Nephron (organoid): ENCODE data around the gene TNS3.
A peak's percentile ranks its signal among the peaks of the same experiment; 100 is the strongest.

Experiments used
- H3K27ac Mint-ChIP-seq, 3 experiments: 2 replicates each; pipeline ENCODE4 v1.8.0; 2020; ENCODE audit warnings: mixed read lengths in 3 of 3, mild to moderate bottlenecking in 2 of 3, moderate library complexity in 1 of 3
- H3K27me3 Mint-ChIP-seq: 2 replicates; pipeline ENCODE4 v1.8.0; 2021; ENCODE audit warnings: low read depth, mild to moderate bottlenecking, moderate library complexity, mixed read lengths
- H3K36me3 Mint-ChIP-seq: 2 replicates; pipeline ENCODE4 v1.8.0; 2020; ENCODE audit warnings: low read depth, mixed read lengths
- H3K4me1 Mint-ChIP-seq: 2 replicates; pipeline ENCODE4 v1.8.0; 2020; ENCODE audit warnings: mixed read lengths
- H3K4me3 Mint-ChIP-seq, 3 experiments: 2 replicates each; pipeline ENCODE4 v1.8.0; 2020; ENCODE audit warnings: mild to moderate bottlenecking in 3 of 3, mixed read lengths in 3 of 3, moderate library complexity in 2 of 3
- H3K9me3 Mint-ChIP-seq: 2 replicates; pipeline ENCODE4 v1.8.0; 2020; ENCODE audit warnings: mixed read lengths
- TF ChIP-seq, protein P1 (sequence below), 3 experiments: fragments of 200-600 bp; sonication (generic); IDR thresholded peaks; one replicate each; pipeline ENCODE4 v1.5.0; 2021; ENCODE audit warnings: antibody characterized with exemption in 3 of 3; ENCODE audit not compliant: unreplicated experiment in 3 of 3

The TNS3 gene

GRCh38 chr7:47506382-47507339 lies 75.2 kb downstream of the TNS3 start:
- Mint-ChIP-seq H3K27ac (peak overlapping the region; percentile 96 to 99 (median 98)), H3K4me1 (peaks cover 79% of the 10 kb centered on the region), H3K27me3 (no peaks in the 10 kb centered on the region), H3K36me3 (peaks cover 25% of the 10 kb centered on the region), H3K4me3 (peak overlapping the region; percentile 48 to 54 (median 52)), H3K9me3 (no peaks in the 10 kb centered on the region)
- TF ChIP-seq, protein P1, sequence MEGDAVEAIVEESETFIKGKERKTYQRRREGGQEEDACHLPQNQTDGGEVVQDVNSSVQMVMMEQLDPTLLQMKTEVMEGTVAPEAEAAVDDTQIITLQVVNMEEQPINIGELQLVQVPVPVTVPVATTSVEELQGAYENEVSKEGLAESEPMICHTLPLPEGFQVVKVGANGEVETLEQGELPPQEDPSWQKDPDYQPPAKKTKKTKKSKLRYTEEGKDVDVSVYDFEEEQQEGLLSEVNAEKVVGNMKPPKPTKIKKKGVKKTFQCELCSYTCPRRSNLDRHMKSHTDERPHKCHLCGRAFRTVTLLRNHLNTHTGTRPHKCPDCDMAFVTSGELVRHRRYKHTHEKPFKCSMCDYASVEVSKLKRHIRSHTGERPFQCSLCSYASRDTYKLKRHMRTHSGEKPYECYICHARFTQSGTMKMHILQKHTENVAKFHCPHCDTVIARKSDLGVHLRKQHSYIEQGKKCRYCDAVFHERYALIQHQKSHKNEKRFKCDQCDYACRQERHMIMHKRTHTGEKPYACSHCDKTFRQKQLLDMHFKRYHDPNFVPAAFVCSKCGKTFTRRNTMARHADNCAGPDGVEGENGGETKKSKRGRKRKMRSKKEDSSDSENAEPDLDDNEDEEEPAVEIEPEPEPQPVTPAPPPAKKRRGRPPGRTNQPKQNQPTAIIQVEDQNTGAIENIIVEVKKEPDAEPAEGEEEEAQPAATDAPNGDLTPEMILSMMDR (IDR thresholded peaks at IDR 0.05; ENCODE audit: unreplicated experiment in 3 of 3), result no peak

DNA sequence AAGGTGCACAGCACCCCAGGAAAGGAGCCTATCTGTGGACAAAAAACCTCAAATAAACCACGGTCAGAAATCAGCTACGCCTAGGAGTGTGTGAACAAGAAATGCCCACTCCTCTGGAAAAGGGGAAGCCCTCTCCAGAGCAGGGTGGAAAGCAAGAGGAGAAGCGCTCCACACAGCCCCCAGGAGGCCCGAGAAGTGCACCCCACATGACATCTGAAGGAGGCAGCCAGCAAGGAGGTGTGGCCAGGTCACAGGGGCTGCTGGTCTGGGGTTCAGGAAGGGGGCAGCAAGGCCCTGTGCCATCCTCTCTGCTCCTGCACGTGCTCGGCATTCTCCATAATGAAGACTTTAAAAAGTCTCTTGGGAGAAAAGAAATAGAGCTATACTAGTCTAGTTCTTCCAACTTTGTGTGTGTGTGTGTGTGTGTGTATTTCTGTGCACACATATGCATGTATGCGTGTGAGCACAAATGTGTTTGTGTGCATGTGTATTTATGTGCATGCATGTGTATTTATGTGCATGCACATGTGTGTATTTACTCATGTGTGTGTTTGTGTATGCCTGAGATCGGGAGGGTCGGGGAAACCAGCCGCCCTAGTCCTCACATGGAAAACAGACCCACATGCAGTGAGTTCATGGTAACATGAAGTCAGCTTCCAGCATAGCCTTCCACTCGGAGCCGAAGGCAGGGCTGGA lies 76.5 kb downstream of the TNS3 start:
- Mint-ChIP-seq H3K36me3 (peaks cover 25% of the 10 kb centered on the region), H3K4me3 (peak overlapping the region in 1 of 3 experiments; percentile 53), H3K27me3 (no peaks in the 10 kb centered on the region), H3K4me1 (peaks cover 91% of the 10 kb centered on the region), H3K9me3 (no peaks in the 10 kb centered on the region), H3K27ac (peak overlapping the region; percentile 96 to 99 (median 98))
- TF ChIP-seq, protein P1 (IDR thresholded peaks at IDR 0.05; ENCODE audit: unreplicated experiment in 3 of 3), result no peak

DNA sequence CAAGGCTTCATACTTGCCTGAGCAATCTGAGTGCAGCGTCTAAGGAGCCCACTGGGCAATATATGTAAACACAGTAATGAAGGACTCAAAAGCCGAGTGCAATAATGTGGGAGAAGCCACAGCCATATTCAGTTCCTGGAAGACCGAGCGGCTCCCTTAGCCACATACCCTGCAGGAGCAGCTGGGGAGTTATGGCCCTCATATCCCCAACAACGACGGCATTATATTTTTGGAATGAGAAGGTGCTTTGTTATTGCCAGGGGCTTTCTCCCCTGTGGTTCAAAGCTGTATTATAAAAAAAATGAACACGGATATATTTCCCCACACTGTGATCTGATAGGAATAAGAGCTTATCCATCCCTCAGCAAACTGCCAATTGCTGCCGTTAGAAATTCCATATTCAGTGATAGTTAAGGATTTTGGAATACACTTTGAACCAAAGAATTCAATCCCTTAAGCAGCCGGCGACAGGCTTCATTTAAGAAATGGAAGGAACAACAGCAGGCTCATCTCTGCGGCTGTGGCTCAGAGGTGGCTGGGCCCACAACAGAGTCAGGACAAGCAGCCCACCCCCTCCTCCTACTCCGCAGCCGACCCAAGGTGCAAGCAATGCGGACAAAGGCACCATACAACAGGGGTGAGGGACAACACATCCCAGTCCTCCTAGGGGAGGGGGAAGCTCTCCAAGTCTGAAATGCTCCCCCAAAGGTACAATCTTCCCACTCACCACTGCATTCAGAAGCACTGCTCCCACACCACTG lies 77.2 kb downstream of the TNS3 start:
- Mint-ChIP-seq H3K36me3 (peaks cover 26% of the 10 kb centered on the region), H3K4me3 (peak overlapping the region; percentile 26 to 61 (median 51)), H3K4me1 (peaks cover 92% of the 10 kb centered on the region), H3K27ac (peak overlapping the region; percentile 96 to 99 (median 98)), H3K27me3 (no peaks in the 10 kb centered on the region), H3K9me3 (no peaks in the 10 kb centered on the region)
- TF ChIP-seq, protein P1 (IDR thresholded peaks at IDR 0.05; ENCODE audit: unreplicated experiment in 3 of 3), result no peak

DNA sequence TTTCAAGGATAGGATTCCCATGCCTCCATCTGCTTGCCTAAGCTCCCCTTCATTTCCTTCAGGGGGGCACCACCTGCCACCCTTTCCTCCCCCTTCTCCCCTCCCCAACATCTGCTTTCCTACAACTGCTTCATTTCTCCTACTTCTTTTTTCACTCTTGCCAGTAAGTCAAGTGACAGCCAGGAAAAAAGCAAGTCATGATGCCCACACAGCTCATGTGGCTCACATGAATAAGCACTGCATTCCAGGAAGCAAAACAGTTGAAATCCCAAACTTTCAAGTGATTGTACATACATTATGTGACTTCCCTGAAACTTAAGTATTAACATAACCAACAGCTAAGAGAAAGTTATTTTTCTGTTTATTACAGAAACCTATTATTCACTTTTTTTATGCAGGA lies 78.6 kb downstream of the TNS3 start:
- no peaks in the 10 kb centered on the region for H3K27me3 Mint-ChIP-seq
- peaks cover 24% of the 10 kb centered on the region for H3K36me3 Mint-ChIP-seq
- no peaks in the 10 kb centered on the region for H3K9me3 Mint-ChIP-seq
- peaks cover 100% of the 10 kb centered on the region for H3K4me1 Mint-ChIP-seq
- H3K4me3 Mint-ChIP-seq, result peak overlapping the region in 2 of 3 experiments; percentile 9 to 56
- peak overlapping the region; percentile 96 to 99 (median 98) for H3K27ac Mint-ChIP-seq
- TF ChIP-seq, protein P1 (IDR thresholded peaks at IDR 0.05; ENCODE audit: unreplicated experiment in 3 of 3), result no peak

DNA sequence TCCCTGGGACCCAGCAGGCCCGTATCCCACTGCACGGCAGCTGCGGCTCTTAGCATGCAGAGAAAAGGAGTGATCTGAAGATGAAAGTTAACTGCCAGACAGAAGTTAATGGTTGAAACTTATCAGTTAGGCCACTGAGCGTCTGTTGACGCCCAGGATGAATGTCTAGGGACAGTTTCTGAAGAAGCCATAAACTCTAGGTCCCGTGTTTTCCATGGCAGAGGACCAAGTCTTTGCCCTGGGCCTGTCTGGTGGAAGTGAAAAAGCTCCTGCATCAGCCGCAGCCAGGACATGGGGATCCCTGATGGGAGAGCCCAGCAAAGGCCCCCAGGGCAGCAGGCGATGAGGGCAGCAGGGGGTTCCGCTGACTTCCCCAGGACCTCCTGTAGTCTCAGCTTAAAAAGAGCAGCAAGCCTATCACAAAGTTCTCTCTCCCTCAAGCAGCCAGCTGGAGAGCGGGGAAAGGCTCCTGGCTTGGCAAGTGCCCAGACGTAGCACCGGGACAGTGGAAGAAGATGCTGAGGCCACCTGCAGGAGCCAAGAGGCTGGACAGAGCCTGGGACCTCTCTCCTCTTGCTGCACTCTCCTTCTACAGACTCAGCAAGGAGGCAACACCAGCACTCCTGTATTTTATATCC lies 79.6 kb downstream of the TNS3 start:
- Mint-ChIP-seq H3K27me3 (no peaks in the 10 kb centered on the region), H3K36me3 (peaks cover 21% of the 10 kb centered on the region), H3K4me1 (peaks cover 100% of the 10 kb centered on the region), H3K4me3 (peak overlapping the region in 2 of 3 experiments; percentile 47 to 72), H3K9me3 (no peaks in the 10 kb centered on the region), H3K27ac (peak overlapping the region; percentile 96 to 99 (median 98))
- TF ChIP-seq, protein P1 (IDR thresholded peaks at IDR 0.05; ENCODE audit: unreplicated experiment in 3 of 3), result no peak
